AG04449 (cell line): ENCODE data around the gene STXBP5.
"Not testable (repeated sequence)": the region's sequence is repeated elsewhere in the genome, so short reads cannot be mapped to it uniquely, and the experiment has no call there.

Experiments
- CTCF ChIA-PET: fragments of 350-600 bp; formaldehyde crosslinking; extraction: SDS; loops from one replicate; lab custom pipeline; 2021; ENCODE audit warnings: antibody characterized with exemption; lab: Yijun Ruan, JAX
- POLR2A ChIA-PET: fragments of 400-600, 350-600 bp; formaldehyde crosslinking; extraction: SDS; loops from one replicate; lab custom pipeline; 2020; ENCODE audit warnings: antibody characterized with exemption, inconsistent platforms; lab: Yijun Ruan, JAX
- DNase-seq: peaks from one replicate; pipeline ENCODE4 v3.0.0-alpha.2; 2010; ENCODE audit warnings: low read depth, low spot score
- H3K4me3 ChIP-seq: 2 replicates; pipeline ENCODE4 v1.5.1; 2011; ENCODE audit warnings: low read depth, mild to moderate bottlenecking, control low read depth, low read length
- TF ChIP-seq, protein P1 (sequence below): IDR thresholded peaks from one replicate; pipeline ENCODE4 v1.5.1; 2011; ENCODE audit warnings: mild to moderate bottlenecking, moderate library complexity, low read length, control low read depth, inconsistent platforms; ENCODE audit not compliant: insufficient read depth; ENCODE audit errors: missing control alignments

STXBP5 gene

DNA sequence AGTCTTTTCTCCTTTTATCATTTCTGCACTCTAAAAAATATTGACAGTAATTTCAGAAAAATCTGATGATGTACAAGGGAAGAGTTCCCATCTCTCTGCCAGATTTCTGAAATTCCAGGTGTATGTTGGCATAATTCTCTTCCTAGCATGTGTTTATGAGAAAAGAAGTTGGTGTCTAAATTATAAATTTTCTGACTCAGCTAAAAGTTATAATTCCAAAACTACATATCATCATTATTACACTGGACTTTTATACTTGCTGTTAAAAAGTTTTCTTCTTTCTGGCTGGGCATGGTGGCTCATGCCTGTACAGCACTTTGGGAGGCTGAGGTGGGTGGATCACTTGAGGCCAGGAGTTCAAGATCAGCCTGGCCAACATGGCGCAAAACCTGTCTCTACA lies 168.6 kb downstream of the STXBP5 start:
- TF ChIP-seq, protein P1, sequence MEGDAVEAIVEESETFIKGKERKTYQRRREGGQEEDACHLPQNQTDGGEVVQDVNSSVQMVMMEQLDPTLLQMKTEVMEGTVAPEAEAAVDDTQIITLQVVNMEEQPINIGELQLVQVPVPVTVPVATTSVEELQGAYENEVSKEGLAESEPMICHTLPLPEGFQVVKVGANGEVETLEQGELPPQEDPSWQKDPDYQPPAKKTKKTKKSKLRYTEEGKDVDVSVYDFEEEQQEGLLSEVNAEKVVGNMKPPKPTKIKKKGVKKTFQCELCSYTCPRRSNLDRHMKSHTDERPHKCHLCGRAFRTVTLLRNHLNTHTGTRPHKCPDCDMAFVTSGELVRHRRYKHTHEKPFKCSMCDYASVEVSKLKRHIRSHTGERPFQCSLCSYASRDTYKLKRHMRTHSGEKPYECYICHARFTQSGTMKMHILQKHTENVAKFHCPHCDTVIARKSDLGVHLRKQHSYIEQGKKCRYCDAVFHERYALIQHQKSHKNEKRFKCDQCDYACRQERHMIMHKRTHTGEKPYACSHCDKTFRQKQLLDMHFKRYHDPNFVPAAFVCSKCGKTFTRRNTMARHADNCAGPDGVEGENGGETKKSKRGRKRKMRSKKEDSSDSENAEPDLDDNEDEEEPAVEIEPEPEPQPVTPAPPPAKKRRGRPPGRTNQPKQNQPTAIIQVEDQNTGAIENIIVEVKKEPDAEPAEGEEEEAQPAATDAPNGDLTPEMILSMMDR: no peak
- DNase-seq: no peak
- CTCF ChIA-PET: interaction anchor here (3.2 kb wide), 1 partner anchor 10 kb away, joined by 27 read pairs; no protein-coding TSS in a partner anchor
- no peak overlapping the region for H3K4me3 ChIP-seq
- POLR2A ChIA-PET: no interaction called here

DNA sequence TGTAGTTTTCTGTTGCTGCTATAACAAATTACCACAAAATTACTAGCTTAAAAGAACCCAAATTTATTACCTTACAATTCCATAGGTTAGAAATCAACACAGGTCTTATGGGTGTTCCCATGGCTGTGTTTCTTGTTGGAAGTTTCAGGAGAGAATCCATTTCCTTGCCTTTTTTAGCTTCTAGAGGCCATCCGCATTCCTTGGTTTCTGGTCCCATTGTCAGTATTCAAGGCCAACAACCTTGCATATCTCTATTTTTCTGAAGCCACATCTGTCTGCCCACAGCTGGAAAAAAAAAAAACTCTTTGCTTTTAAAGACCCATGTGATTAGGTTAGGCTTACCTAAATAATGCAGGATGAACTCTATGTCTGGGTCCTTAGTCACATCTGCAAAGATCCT lies 174.6 kb downstream of the STXBP5 start:
- POLR2A ChIA-PET: no interaction called here
- TF ChIP-seq, protein P1: no peak
- no peak for DNase-seq
- no peak overlapping the region for H3K4me3 ChIP-seq
- CTCF ChIA-PET: no interaction called here

DNA sequence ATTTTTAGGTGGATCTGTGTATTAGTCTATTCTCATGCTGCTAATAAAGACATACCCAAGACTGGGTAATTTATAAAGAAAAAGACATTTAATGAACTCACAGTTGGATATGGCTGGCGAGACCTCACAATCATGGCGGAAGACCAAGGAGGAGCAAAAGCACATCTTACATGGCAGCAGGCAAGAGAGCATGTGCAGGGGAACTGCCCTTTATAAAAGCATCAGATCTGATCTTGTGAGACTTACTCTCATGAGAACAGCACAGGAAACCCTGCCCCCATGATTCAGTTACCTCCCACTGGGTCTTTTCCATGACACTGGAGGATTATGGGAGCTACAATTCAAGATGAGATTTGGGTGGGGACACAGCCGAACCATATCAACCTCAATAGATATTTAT lies 176.6 kb downstream of the STXBP5 start:
- CTCF ChIA-PET: interaction anchor here (1.8 to 3.5 kb wide), 4 partner anchors 8 to 799 kb away, joined by 4 to 27 read pairs (median 8); no protein-coding TSS in a partner anchor
- POLR2A ChIA-PET, H3K4me3 ChIP-seq, DNase-seq: not testable (repeated sequence)

- peak; percentile 66 for DNase-seq
- H3K4me3 ChIP-seq: no peak overlapping the region
- ChIA-PET CTCF (interaction anchor here (1.3 to 3.5 kb wide), 12 partner anchors 9 to 799 kb away, joined by 4 to 27 read pairs (median 7); no protein-coding TSS in a partner anchor), POLR2A (interaction anchor here (0.5 kb wide), 1 partner anchor 178 kb away, joined by 3 read pairs; no protein-coding TSS in a partner anchor)
- TF ChIP-seq, protein P1: no peak
These were observed 177.5 kb downstream of the STXBP5 start for GRCh38 chr6:147381712-147382111.

DNA sequence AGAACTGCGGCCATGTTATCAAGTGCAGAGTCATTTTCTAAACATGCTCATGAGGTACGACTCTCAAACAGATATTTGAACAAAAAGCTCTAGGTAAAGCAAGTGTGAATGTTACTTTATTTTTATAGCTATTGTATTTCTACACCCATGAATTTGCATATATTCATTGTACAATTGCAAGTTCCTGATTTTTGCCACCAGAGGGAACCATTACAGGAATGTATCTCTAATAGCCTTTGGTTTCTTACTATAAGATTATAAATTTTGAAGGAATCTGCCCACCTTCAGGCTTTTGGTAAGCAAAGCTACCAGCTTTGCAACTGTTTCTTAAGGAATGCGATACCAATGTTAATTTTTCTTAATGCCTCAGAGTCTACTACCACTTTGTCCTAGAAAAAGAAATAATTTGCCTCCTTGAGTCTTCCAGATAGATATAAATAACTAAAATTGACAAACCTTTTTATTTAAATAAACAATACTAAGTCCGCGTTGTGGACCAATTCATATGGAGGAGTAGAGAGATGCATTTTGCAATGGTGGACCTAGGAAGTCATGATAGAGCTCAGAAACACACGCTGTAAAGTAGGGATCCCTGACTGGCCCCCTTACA lies 178.8 kb downstream of the STXBP5 start:
- no peak overlapping the region for H3K4me3 ChIP-seq
- CTCF ChIA-PET: interaction anchor here (0.7 to 3.5 kb wide), 23 partner anchors 9 to 1062 kb away, joined by 3 to 27 read pairs (median 5); no protein-coding TSS in a partner anchor
- DNase-seq: no peak
- TF ChIP-seq, protein P1: peak; percentile 29
- POLR2A ChIA-PET: no interaction called here

- no peak overlapping the region for H3K4me3 ChIP-seq
- ChIA-PET POLR2A (no interaction called here), CTCF (interaction anchor here (1.1 to 3.5 kb wide), 11 partner anchors 8 to 804 kb away, joined by 3 to 27 read pairs (median 6); no protein-coding TSS in a partner anchor)
- TF ChIP-seq, protein P1: no peak
- DNase-seq: no peak
These were observed 179.8 kb downstream of the STXBP5 start for GRCh38 chr6:147384029-147384428.
